ENCODE results near the gene CTSE.

Gene CTSE

DNA sequence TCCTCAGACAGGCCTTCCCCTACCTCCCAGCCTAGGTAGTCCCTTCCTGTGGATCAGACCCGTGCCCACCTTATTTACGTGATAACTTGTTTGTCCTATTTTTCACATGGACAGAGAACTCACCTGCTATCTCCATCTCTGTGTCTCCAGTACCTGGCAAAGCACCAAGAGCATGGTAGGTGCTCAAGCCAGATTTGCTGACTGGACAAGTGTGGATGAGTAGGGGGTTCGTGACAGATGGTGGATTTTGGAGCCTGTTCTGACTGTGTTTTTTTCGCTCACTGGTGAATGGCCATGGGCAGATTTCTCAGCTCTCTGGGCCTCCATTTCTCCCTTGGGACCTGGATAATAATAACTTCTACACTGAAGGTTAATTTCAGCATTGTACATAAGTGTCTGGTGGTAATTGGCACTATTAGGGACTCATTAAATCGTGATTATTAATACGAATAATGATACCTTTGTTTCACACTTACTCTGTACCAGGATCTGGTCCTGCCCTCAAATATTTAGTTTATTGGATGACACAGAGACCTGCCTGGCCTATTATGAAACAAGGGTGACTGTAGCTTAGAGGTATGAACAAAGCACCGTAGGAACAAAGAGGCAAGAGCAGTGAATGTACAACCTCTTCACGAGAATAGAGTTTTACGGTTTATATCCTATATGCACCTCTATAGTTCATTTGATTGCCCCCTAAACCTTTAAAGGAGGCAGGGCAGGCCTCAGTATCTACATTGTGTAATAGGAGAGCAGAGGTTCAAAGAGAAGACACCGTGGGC is 56.0 kb downstream of the CTSE start:
- DNase-seq: no peak

GRCh38 chr1:205965036-205965884 is 58.4 kb downstream of the CTSE start:
- DNase-seq: no peak

GRCh38 chr1:205963352-205964155 is 60.1 kb downstream of the CTSE start:
- DNase-seq: peak; percentile 81

DNA sequence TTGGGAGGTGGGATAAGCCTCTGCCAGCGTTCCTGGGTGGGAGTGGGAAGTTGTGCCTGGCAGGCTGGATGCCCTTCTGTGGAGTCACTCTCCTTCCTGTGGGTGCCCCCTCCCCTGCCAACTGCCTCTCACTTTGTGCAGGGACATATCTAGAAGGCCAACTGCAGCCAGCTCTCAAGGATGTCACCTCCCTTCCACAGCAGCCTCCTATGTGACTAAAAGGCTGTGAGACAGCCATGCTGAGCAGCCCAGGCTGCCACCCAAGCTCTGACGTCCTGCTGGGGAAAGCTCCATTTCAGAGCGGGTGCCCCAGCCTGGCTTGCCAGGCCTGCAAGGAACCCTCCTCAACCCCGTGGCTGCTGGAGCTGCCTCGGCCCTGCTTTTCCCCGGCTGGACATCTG is 60.9 kb downstream of the CTSE start:
- DNase-seq: no peak

DNA sequence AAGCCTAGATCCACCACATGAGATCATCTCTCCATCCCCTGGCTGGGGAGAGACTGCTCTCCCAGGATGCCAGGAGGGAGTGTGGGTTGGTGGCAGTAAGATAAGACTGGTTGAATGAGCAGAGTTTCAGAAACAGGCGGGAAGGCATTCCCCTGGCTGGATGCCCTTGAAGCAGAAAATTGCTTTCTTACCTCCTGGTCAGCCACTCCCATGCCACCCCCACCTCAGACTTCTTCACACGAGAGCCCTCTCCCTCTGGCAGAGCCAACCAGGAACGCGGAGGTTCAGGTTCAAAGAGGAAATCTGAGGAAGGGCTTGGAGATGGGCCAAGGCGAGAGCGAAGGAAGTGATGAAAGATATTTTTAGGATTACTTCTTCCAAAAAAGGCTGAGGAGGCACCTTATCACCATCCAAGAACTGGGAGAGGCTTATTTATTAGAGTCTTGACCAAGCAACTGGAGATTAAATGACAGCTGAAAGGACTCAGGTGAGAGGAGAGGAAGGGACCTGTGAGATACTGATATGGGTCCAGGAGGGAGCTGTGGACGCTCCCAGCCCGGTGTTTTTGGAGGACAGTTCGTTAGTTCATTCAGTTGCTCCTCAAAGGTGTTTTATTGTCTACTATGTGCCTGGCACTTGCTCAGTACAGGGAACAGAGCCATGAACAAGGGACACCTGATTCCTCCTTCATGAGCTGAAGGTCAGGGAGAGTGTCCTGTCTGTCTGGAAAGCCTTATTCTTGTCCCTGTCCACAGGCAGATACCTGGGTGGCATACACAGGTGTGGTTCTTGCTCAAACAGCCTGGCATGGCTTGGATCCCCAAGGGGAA is 61.5 kb downstream of the CTSE start:
- peak; percentile 66 for DNase-seq

DNA sequence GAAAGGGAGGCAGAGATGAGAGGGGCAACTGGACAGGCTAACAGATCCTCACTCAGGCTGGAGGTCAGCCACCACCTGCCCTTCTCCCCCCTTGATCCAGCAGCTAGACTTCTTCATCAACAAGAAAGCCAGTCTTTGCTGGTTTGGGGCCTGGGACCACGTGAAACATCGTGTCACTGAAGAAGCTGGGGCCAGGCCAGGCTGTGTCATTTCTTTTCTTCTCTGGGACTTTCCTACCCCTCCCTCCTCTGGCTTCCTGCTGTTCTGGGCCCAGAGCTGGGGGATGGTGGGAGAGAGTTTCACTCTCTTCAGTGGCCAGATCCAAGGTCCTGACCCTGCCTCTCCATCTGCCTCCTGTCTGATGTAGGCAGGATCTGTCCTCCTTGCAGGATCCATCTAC is 62.3 kb downstream of the CTSE start:
- no peak for DNase-seq

- no peak for DNase-seq
Measured at GRCh38 chr1:205959789-205960188, 63.9 kb downstream of the CTSE start.

All from fibroblast of skin of right quadriceps (primary cell).